ENCODE results near the gene WASHC4.

The WASHC4 gene, protein sequence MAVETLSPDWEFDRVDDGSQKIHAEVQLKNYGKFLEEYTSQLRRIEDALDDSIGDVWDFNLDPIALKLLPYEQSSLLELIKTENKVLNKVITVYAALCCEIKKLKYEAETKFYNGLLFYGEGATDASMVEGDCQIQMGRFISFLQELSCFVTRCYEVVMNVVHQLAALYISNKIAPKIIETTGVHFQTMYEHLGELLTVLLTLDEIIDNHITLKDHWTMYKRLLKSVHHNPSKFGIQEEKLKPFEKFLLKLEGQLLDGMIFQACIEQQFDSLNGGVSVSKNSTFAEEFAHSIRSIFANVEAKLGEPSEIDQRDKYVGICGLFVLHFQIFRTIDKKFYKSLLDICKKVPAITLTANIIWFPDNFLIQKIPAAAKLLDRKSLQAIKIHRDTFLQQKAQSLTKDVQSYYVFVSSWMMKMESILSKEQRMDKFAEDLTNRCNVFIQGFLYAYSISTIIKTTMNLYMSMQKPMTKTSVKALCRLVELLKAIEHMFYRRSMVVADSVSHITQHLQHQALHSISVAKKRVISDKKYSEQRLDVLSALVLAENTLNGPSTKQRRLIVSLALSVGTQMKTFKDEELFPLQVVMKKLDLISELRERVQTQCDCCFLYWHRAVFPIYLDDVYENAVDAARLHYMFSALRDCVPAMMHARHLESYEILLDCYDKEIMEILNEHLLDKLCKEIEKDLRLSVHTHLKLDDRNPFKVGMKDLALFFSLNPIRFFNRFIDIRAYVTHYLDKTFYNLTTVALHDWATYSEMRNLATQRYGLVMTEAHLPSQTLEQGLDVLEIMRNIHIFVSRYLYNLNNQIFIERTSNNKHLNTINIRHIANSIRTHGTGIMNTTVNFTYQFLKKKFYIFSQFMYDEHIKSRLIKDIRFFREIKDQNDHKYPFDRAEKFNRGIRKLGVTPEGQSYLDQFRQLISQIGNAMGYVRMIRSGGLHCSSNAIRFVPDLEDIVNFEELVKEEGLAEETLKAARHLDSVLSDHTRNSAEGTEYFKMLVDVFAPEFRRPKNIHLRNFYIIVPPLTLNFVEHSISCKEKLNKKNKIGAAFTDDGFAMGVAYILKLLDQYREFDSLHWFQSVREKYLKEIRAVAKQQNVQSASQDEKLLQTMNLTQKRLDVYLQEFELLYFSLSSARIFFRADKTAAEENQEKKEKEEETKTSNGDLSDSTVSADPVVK

DNA sequence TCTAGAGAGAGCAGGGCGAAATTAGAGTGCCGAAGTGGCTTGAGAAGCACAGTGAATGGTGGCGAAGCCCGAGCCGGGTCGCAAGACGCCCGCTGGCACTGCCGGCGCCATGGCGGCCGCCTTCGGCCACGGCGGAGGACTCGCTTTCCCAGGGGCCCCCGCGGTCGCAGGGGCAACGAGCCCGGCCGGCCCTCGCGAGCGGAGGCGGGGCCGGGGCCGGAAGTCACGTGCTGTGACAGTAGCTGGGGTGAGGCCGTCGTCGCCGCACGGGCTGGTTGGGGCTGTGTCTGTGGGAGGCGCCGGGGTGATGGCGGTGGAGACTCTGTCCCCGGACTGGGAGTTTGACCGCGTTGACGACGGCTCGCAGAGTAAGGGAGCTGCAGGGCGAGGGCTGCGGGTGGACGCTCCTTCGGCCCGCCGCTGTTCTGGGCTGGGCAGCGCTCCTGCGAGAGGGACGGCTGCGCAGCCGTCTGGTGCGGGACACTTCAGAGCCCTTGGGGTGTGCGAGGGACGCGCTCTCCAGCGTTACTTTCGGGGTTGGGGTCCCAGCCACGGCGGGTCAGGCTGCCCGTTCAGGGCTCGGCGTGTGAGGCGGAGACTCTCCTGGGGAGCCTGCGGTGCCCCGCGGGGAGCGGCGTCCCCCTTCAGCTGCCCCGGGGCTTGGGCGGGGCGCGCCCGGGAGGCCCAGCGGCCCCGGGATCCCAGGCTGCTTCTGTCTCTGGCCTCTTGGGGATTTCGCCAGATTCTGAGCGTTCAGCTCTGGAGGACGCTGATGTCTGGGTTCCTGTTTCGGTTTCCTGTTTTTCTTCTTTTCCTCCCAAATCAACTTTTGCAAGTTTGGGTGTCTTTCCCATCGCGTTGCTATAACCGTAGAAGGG is at the start of gene WASHC4:
Gene WASHC4, plus strand, starts transcription at position 238 of the 878 bp plus-strand sequence. Its CDS starts 70 bp downstream, at position 308.
- peak; percentile 92 for DNase-seq

DNA sequence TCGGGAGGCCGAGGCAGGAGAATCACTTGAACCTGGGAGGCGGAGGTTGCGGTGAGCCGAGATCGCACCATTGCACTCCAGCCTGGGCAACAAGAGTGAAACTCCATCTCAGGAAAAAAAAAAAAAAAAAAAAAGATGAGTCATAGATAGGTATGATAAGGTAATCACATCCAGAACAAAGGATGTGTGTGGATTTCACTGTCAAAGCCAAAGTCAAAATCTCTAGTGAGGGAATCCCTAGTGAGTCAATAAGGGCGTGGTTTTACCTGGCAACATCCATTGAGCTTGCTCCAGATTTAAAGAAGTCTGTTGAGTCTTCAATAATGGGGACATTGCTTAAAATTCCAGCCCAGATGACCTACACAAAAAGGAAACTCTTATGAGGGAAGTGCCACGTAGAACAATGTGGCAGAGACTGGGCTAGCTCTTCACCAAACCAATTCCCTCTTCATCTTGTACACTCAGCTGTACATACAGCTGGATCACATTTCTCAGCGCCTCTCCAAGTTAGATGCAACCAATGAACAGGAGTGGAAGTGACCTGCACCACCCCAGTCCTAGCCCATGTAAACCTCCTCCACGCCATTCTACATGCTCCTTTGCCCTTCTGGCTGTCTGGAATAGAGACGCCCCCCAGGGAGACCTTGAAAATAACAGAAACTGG is 46.7 kb upstream of the WASHC4 start:
- no peak for DNase-seq

DNA sequence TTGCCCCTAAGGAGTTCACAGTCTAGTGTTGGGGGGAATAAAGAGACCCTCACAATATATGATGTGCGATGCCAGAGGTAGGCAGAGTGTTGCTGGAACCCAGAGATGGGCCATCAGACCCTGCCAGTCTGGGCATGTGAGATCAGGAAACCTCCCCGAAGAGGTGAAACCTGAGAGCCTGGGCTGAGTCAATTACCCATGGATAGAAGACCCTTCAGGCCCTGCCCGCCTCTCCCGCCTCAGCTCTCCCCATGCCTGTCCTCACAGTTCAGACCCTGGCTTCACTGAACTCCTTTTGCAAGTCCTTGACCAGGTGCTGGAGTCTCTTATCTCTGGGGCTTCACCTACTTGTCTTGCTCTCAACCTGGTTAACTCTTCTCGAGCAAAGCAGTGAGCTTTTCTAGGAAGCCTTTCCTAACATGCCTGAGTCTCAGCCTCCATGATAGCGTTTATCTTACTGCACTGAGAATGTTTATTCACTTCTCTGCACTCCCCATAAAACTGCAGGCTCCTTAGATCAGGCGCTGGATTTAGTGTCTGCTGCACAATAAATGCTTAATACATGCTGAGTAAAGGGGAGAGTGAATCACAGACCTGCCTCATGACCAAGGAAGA is 42.9 kb upstream of the WASHC4 start:
- no peak for DNase-seq

DNA sequence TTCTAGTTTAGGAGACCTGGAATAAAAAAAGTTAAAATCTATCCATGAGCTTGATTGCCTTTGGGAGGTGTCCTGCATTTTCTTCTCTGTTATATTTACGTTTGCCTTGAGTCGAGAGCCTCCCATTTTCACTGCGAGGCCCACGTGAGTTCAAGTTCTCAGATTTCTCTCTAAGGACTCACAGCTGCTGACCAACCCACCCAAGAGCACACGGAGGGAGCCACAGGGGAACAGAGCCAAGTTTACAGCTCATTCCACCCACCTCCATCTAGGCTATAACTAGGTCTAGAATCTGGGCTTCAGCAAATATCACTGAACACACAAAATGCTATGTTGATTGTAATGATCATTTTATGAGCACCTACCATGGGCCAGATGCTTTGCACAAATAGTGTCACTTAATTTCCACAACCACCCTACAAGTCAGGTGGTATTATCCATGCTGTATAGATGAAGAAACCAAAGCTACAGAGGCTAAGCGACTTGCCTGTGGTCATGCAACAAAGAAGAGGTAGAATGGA is 40.0 kb upstream of the WASHC4 start:
- DNase-seq = no peak

DNA sequence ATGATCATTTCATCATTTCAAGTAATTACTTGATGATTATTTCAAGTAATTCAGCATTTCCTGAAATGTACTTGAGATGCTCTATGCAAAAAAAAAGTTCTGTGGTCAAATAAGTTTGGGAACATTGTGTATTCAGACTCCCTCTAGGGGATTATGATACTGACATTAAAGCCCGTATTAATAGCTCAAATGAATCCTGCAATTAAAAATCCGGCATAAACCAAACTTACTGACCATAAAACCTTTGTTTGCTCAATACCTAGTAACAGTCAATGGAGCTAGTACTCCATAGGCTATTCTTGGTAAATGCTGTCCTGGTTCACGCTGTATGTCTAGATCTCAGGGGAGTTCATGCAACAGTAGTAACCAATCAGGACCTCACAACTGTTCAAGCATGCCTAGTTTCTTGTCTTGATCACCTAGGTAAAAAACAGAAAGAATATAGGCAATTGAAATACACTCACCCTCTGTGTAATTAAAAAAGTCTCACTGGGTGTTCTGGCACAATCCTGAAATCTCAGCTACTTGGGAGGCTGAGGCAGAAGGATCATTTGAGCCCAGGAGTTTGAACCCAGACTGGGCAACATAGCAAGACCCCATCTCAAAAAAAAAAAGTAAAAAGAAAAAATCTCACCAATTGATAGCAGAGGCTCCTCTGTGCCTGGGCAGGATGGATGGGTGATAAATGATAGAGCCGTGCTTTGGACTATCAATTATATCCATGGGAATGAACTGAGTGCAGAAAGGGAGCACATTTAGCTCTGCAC is 37.4 kb upstream of the WASHC4 start:
- no peak for DNase-seq

DNA sequence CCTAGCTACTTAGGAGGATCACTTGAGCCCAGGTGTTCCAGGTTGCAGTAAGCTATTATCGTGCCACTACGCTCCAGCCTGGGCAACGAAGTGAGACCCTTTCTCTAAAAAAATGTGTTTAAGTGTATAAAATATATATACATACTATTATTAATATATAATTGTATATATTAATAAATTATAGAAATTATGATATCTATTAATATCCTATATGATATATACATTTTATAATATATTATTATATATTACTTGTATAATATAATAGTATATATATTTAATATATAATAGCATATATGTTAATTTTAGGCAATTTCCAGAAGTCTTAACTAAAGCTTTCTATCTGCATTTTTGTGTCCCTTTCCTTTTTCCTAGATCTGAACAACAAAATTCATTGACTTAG is 35.5 kb upstream of the WASHC4 start:
- DNase-seq = no peak

DNA sequence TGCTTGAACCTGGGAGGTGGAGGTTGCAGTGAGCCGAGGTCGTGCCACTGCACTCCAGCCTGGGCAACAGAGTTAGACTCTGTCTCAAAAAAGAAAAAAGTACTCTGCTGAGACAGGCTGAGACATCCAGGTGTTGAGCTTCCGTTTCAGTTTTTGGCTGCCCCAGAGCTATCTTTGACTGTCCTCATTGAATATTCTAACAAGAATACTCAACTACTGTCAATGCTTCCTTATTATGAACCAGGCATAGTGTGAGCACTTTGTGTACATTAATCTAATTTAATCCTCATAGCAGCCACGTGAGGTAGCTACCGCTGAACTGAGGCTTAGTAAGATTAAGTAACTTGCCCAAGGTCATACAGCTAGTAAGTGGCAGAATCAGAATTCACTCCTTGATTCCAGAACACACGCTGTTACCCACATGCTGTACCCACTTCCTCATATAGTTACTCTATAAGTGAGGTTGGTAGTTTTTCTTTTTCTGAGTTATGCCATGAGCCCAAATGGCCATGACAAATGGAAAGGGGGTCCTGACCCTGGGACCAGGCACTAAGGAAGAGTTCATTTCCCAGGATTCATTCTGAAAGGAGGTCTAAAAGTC is 34.5 kb upstream of the WASHC4 start:
- DNase-seq = no peak

DNA sequence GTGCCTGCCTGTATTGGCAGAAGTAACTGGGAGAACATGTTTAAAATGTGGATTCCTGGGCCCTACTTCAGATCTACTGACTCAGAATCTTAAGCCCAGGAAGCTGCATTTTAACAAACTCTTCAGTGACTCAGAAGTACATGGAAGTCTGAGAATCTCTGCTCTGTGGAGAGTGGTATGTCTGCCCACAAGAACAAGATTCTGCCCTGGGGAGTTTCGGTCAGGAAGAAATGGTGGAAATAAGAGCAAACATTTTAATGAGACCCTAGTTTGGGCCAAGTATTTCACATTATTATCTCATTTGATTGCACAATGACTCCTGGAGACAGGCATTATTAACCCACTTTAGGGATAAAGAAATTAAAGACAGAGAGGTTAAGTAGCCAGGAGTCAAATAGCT is 31.4 kb upstream of the WASHC4 start:
- no peak for DNase-seq

DNA sequence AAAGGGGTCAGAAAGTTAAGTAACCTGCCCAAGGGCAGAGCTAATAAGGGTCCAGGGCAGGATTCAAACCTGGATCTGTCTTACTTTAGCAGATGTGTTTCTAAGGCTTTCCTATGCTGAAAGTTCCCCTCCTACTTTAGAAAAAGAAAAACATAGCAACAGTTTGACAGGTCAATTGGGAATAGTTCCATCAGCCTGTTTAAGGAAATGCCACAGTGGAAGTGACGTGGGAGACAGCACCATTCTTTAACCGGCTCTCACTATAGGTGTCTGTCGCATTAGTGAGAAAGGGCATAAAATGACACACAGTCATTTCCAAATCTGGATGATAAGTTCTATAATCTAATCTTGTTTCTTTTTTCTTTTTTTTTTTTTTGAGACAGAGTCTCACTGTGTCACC is 30.6 kb upstream of the WASHC4 start:
- DNase-seq = no peak

DNA sequence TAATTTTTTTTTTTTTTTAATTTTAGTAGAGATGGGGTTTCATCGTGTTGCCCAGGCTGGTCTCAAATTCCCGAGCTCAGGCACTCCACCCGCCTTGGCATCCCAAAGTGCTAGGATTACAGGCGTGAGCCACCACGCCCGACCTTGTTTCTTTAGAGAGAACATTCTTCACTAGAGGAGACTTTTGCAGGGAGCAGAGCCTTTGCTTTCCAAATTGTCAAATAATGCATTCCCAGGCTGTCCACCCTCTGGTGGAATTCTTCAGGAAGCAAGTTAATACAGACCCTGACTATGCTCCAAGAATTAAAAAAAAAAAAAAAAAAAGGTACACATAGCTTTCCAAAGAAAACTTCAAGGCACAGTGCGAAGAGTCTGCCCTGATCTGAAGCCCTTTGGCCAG is 30.1 kb upstream of the WASHC4 start:
- DNase-seq = no peak

DNA sequence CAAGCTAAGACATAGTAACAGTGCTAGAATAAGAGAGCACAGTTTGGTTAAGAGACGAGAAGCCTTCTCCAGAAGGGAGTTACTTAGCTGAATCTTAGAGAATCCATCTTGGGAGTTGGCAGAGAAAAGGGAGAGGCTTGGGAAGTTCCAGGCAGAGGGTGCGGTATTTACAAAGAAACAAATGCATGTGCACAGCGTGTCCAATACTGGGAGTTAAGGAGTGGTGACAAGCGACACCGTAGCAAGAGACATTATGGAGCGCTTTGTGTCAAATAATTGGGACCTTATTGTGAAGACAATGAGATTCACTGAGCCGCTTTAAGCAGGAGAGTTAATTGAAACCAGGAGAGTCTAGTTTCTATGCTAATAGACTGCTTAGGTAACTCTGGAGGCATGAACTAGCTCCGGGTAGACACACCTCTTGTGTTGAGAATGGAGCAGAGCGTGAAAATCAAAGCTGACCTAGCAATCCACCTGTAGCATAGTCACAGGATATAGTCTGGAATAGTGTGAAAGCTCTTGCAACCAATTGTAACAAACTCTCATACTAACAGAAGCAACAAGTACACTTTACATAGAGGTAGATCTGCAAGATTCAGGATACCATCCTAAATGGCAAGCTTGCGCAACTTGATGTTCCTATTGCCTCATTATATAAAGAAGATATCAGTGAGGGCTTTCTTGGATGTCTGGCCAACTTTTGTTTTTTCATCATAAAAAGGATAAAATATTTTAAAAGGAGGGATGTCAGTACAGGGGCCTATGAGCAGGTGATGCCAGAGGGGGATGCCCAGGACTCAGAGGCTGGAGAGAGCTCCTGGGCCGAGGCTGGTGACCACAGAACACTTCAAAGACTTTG is 28.6 kb upstream of the WASHC4 start:
- DNase-seq = no peak

DNA sequence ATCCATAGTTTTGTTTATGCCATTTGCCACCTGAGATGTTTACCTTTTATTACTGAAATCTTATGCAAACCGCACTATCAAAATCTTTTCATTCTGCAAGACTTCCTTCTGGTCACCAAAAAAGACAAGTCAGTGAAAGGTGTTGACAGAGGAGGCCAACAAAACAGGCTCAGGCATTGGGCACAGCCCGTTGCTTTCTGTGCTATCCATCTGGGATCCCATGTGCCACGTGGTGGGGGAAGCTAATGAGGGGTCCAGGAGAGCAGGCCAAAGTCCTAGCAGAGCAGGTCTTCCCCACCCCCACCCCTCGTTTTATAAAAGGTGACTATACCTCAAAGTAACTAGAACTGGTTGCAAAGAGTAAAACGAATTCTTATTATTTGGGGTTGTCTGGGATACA is 24.5 kb upstream of the WASHC4 start:
- DNase-seq = no peak

DNA sequence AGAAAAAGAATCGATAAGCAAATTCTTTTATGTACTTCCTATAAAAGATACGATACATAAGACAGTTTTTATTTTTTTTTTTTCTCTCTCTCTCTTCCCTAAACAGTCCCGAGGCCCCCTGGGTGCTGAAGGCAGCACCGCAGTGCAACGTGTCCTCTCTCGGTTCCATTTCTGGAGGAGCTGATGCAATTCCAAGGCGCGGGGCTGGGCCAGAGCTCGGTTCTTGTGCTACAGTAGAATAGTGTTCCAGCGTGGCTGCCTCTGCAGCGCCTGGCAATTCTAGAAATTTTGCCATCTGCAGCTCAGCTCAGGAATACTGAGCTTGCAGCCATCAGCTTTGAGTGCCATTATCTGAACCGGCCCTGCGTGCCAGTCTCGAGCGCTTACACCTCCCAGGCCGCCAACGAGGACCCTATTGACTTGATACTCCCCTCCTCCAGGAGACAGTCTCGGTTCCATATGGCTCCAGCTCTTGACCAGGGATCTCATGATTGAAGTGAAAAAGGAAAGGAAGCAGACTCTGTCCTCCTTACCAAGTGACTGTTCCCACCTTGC is 23.9 kb upstream of the WASHC4 start:
- no peak for DNase-seq

DNA sequence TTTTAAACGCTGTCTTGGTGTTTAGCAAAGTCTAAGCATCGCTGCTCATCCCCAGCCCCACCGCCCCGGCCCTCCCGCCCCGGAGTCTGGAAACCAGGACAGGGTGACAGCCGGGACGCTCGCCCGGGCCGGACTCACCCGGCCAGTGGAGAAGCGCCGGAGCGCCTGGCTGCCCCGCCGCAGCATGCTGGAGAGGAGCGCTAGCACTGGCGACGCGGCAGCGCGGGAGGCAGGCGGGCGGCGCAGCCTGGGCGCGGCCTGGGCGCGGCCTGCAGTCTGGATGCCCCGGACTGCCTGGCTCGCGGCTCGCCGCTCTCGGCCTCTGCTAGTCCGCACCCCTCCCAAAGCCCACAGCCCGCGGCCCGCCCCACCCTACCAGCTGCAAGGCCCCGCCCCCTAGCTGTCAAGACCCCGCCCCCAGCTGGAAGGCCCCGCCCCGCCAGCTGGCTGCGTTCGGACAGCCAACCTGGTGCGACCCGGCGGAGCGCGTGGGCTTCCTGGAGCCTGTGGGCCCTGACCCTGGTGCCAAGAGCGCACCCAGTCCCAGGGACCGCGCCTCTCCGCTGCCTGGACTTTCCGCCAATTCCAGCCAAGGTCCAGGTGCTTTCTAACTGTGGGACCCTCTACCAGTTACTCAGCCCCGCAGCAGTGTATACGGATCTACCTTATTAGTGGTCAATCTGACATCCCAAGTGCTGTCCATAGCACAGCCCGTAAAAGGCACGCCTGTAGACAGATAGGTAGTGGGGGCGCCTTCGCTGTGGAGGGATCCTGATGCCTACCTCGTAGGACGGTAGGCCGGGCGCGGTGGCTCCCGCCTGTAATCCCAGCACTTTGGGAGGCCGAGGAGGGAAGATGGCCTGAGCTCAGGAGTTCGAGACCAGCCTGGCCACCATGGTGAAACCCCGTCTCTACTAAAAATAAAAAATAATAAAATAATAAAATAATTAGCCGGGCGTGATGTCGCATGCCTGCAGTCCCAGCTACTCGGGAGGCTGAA is 23.0 kb upstream of the WASHC4 start, which contains the start of gene ALDH1L2:
Gene ALDH1L2, minus strand, starts transcription at position 208 of the 1,000 bp plus-strand sequence. Its CDS starts 22 bp downstream, at position 186.
- DNase-seq = peak; percentile 53

DNA sequence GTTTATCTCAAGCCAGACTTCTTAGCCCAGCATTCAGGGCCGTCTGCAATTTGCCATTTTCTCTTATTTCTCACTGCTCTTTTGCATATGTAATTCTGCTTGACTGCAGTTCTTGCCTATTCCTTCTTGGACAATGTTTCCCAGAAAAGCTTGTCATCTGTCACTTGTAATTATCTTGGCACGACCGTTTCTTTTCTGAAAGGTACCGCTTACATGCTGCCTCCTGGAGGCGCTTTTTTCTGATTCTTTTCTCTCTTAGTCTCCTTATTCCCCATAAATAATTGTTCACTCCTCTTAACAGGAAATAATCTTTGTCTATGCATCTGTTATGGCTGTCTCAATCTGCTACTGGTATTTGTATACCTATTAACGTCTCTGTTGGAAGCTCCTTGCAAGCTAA is 22.0 kb upstream of the WASHC4 start:
- DNase-seq = no peak

DNA sequence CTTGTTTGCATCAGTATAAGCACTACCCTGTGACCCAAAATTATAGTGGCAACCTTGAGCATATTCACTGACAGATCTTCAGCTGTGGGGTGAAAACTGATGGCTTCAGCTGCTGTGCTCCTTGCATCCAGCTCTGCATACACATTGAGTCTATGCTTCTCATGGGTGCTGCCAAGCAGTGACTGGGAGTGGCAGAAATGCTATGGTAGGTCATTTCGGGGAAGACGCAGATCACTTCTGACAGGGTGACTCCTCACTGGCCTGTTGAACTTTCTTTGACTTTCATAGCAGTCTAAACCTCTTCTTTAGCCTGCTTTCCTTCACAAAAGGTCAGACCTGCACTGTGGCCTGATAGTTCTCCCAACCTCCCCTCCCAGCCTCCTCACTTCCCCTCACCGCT is 17.7 kb upstream of the WASHC4 start:
- no peak for DNase-seq

DNA sequence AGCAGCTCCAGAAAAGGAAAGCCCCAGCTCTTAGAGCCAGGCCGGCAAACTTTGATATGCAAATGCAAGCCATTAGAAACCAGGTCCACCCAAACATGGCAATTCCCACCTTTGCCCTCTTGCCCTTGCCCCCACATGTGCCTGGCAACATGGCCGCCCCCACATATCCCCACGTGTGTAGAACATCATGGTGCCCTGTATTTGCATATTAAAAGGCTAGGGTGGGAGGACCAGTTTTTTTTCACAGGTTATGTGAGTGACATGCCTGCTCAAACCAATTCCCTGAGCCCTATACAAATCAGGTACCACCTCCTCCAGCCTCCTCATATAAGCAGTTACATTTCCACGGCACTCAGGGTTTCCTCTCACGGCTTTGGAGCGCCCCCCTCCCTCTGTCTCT is 17.2 kb upstream of the WASHC4 start:
- DNase-seq = no peak

All from CD4-positive, alpha-beta T cell treated with Interleukin-12 subunit alpha and Interleukin-12 subunit beta, for 1 hour (primary cell).